ENCODE results near the gene IGFLR1. TPM values are rescaled to one million over a fixed set of nuclear protein-coding genes. Genes with fewer than 3 reads are reported as not detected.
A peak's percentile ranks its signal among the peaks of the same experiment; 100 is the strongest.

Gene IGFLR1
- polyA plus RNA-seq, 1 donor: 3.8 TPM

DNA sequence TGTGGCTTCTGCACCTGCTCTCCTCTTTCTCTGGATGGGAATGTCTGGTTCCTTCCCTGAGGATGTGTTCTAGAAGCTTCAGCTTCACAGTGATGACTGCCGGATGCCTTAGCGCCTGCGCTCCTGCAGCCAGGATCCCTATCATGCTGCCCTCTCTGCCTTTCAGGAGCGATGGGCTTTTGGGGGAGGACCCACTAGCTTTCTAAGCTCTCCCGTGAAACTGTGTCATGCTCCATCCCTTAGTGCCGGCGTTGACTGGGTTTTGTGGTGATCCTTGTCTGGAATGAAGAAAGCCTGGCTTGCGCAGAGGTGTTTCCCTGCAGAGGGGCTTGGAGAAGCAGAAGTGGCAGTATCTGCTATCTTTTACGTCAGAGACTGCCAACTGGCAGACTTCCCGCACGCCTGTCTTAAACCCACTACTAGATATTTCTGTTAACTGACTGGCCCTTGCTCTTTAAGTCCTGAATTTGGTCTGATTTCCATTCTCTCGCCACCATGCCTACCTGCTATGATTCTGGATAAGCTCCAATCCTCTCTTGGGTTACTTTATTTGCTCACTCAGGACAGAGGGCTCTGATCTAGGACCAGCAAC lies 28.3 kb downstream of the IGFLR1 start:
- no peaks in the 10 kb centered on the region for H3K9me3 ChIP-seq (ENCODE audit: control insufficient read depth, low read depth, low read length)
- no peak overlapping the region for H3K4me3 ChIP-seq (ENCODE audit: low read length)
- WGBS (ENCODE audit: insufficient coverage, low lambda C conversion rate): no CpG with 5 or more reads among the region's 12 CpGs
- peaks cover 5% of the 10 kb centered on the region for H3K27me3 ChIP-seq (ENCODE audit: control insufficient read depth, insufficient read depth, low read length)
- no peak for DNase-seq
- H3K27ac ChIP-seq (ENCODE audit: low read length): no peak overlapping the region
- H3K36me3 ChIP-seq (ENCODE audit: control insufficient read depth, insufficient read depth, low read length): no peaks in the 10 kb centered on the region
- H3K4me1 ChIP-seq (ENCODE audit: control insufficient read depth, insufficient read depth, low read length): peaks cover 13% of the 10 kb centered on the region

DNA sequence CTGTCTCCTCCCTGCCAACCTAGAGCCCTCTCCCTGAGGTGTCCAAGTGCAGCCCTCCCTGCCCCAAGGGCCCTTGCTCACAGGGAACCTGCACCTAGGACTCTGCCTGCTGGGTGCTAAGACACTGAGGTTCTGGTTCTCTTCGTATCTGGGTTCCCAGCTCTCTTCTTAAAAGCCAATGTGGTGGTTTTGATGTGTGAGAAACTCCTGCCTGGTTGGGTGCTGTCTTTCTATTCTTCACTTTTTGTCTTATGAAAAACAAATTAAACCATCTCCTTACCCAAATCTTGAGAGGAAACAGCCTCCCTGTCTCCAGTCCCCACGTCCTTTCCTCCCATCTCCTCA lies 28.8 kb downstream of the IGFLR1 start:
- peaks cover 10% of the 10 kb centered on the region for H3K4me1 ChIP-seq (ENCODE audit: control insufficient read depth, insufficient read depth, low read length)
- peaks cover 5% of the 10 kb centered on the region for H3K27me3 ChIP-seq (ENCODE audit: control insufficient read depth, insufficient read depth, low read length)
- H3K9me3 ChIP-seq (ENCODE audit: control insufficient read depth, low read depth, low read length): no peaks in the 10 kb centered on the region
- H3K4me3 ChIP-seq (ENCODE audit: low read length): no peak overlapping the region
- no peaks in the 10 kb centered on the region for H3K36me3 ChIP-seq (ENCODE audit: control insufficient read depth, insufficient read depth, low read length)
- 50% methylated on average over 1 of the region's 2 CpGs for WGBS (ENCODE audit: insufficient coverage, low lambda C conversion rate)
- no peak for DNase-seq
- no peak overlapping the region for H3K27ac ChIP-seq (ENCODE audit: low read length)

DNA sequence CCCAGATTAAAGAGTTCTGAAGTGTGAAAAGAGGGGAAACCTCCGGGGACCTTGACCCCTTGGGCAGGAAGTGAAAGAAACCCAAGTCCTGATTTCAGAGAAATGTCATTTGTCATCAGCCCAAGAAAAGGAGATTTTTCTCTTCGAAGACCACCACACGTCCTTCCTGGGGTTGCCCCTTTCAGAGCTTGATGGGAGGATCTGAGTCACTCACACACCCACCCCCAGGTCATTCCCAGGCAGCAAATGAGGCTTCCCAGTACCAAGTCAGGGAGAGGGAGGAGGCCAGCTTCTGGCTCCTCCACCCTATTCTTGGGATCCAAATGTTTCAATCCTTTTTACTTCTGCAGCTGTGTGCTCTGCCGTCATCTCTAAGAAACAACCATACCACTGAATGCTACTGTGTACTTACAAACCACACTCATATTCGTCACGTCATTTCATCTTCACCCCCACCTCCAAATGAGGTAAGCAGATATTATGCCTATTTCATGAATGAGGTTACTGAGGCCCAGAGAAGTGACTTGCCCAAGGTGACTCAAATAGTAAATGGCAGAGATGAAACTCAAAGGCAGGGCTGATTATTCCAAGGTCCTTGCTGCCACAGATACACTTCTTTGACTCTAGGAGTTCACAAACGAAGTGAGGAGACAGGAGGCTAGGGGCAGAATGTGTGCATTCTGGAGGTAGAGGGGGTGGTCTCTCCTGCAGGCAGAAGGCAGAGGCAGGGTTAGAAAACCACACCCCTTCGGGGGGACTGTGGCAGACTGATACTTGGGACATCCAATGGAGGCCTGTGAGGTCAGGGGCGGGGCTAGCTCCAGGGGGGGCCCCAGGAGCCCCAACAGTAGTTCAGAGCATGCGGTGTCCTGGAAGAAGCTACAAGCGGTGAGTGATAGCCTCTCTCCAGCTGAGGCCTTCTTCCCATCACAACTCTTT lies 29.4 kb downstream of the IGFLR1 start:
- Histone ChIP-seq H3K27ac (ENCODE audit: low read length) (no peak overlapping the region), H3K27me3 (ENCODE audit: control insufficient read depth, insufficient read depth, low read length) (peaks cover 5% of the 10 kb centered on the region), H3K4me1 (ENCODE audit: control insufficient read depth, insufficient read depth, low read length) (peaks cover 10% of the 10 kb centered on the region), H3K36me3 (ENCODE audit: control insufficient read depth, insufficient read depth, low read length) (no peaks in the 10 kb centered on the region), H3K4me3 (ENCODE audit: low read length) (no peak overlapping the region), H3K9me3 (ENCODE audit: control insufficient read depth, low read depth, low read length) (no peaks in the 10 kb centered on the region)
- no peak for DNase-seq
- WGBS (ENCODE audit: insufficient coverage, low lambda C conversion rate): 80% methylated on average over 1 of the region's 11 CpGs

DNA sequence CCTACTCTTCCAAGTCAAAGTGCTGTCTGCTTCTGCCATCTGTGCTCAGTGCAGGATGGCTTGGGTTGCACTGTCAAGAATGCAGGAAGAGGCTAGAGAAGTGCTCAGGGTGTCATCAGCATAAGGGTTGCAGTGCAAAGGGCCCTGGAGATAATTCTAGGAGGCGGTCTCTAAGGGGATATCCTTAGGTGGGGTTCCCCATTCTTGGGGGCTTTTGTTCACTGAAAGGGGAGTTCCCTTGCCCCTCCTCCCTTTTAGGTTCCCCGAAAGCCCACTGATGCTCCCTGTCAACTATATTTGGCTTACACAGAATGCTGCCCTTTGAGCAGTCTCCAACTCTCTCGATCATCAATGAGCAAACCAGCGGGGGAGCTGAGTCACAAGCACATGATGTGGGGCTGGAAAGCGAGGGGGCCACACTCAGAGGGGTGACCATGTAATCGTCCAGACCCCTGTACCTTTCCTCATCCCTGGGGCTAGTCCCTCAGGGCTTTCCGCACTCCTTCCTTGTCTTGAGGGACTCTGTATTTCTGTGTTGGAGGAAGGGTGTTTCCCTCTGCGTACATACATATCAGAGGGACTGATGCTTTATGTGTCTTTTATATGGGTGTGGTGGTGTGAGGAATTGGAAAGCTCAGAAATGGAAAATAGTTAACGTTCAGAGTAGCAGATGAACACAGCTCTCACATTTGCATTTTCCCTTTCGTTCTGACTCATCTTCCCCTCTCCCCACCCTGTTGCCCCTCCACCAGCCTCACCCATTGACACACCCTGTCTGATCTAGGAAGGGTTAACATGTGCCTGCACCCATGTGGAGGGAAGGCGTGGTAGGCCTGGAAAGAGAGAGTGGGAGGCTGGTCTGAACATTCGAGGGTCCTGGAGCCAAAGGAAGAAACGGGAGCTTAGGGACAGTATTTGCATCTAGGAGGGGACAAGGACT lies 31.2 kb downstream of the IGFLR1 start:
- Histone ChIP-seq H3K27ac (ENCODE audit: low read length) (no peak overlapping the region), H3K27me3 (ENCODE audit: control insufficient read depth, insufficient read depth, low read length) (peaks cover 5% of the 10 kb centered on the region), H3K9me3 (ENCODE audit: control insufficient read depth, low read depth, low read length) (no peaks in the 10 kb centered on the region), H3K4me1 (ENCODE audit: control insufficient read depth, insufficient read depth, low read length) (peaks cover 10% of the 10 kb centered on the region), H3K4me3 (ENCODE audit: low read length) (no peak overlapping the region), H3K36me3 (ENCODE audit: control insufficient read depth, insufficient read depth, low read length) (no peaks in the 10 kb centered on the region)
- no CpG with 5 or more reads among the region's 13 CpGs for WGBS (ENCODE audit: insufficient coverage, low lambda C conversion rate)
- no peak for DNase-seq

DNA sequence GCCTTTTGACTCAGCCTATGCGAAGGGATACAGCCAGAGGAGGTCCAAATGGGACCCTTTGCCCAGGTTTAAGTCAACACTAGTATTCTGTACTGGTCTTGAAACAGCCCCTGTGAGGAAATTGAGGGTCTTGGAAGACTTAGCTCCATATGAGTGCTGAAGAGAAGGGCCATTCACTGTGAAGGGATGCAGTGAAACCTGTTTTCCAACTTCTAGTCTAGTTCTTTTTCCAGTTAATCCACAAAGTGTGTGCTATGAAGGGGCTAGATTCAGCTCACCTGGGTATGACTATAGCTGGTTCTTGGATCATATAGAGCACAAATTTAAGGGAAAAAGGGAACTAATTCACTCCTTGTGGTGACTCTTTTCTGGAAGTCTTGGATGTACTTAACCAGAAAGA lies 33.9 kb downstream of the IGFLR1 start:
- no peak for DNase-seq
- no peaks in the 10 kb centered on the region for H3K4me1 ChIP-seq (ENCODE audit: control insufficient read depth, insufficient read depth, low read length)
- no CpG with 5 or more reads among the region's 1 CpG for WGBS (ENCODE audit: insufficient coverage, low lambda C conversion rate)
- no peak overlapping the region for H3K4me3 ChIP-seq (ENCODE audit: low read length)
- H3K27ac ChIP-seq (ENCODE audit: low read length): no peak overlapping the region
- peaks cover 3% of the 10 kb centered on the region for H3K9me3 ChIP-seq (ENCODE audit: control insufficient read depth, low read depth, low read length)
- H3K27me3 ChIP-seq (ENCODE audit: control insufficient read depth, insufficient read depth, low read length): peaks cover 15% of the 10 kb centered on the region
- no peaks in the 10 kb centered on the region for H3K36me3 ChIP-seq (ENCODE audit: control insufficient read depth, insufficient read depth, low read length)

DNA sequence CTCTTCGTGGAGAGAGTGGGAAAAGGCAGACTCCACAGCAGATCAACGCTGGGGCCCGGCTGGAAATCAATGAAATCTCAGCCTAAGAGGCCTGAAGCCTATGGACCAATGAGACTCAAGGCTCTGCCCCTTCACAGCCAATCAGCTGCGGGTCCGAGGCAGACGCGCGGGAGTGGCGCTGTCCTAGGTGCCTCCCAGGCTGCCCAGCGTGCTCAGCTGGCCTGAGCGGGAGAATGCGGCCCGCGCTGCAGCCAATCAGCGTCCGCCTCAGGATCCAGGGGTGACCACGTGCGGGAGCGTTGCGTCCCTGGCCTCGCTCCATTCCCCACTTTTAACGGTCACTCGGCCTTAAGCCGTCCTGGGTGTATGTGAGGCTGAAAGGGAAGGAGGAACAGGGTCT lies 38.0 kb downstream of the IGFLR1 start, which contains the start of gene ZBTB32:
TSS of gene ZBTB32 (plus strand) at position 341 of the 400 bp plus-strand sequence. CDS start 10,069 bp downstream, outside the sequence.
- no CpG with 5 or more reads among the region's 24 CpGs for WGBS (ENCODE audit: insufficient coverage, low lambda C conversion rate)
- H3K27ac ChIP-seq (ENCODE audit: low read length): no peak within 1 kb of the TSS

DNA sequence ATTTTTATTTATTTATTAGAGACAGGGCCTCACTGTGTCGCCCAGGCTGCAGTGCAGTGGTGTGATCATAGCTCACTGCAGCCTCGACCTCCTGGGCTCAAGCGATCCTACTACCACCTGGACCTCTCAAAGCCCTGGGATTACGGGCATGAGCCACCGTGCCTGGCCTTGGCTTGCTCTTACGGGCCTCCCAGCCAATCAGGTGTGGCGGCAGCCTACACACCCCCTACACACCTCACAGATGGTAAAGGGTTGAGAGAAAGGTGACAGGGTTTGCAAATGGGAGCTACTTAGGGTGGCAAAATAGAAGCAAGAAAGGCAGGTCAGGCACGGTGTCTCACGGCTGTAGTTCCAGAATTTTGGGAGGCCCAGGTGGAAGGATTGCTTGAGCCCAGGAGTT lies 38.9 kb downstream of the IGFLR1 start:
- Histone ChIP-seq H3K27ac (ENCODE audit: low read length) (no peak overlapping the region), H3K9me3 (ENCODE audit: control insufficient read depth, low read depth, low read length) (peaks cover 3% of the 10 kb centered on the region), H3K27me3 (ENCODE audit: control insufficient read depth, insufficient read depth, low read length) (peaks cover 10% of the 10 kb centered on the region), H3K36me3 (ENCODE audit: control insufficient read depth, insufficient read depth, low read length) (no peaks in the 10 kb centered on the region), H3K4me1 (ENCODE audit: control insufficient read depth, insufficient read depth, low read length) (peaks cover 3% of the 10 kb centered on the region), H3K4me3 (ENCODE audit: low read length) (no peak overlapping the region)
- no CpG with 5 or more reads among the region's 9 CpGs for WGBS (ENCODE audit: insufficient coverage, low lambda C conversion rate)
- no peak for DNase-seq

More for the DNA sequence above, 38.0 kb downstream of the IGFLR1 start, which contains the start of gene ZBTB32:
- Histone ChIP-seq H3K36me3 (ENCODE audit: control insufficient read depth, insufficient read depth, low read length) (no peaks in the 10 kb centered on the region), H3K27me3 (ENCODE audit: control insufficient read depth, insufficient read depth, low read length) (peaks cover 10% of the 10 kb centered on the region), H3K4me3 (ENCODE audit: low read length) (no peak within 1 kb of the TSS), H3K9me3 (ENCODE audit: control insufficient read depth, low read depth, low read length) (peaks cover 3% of the 10 kb centered on the region), H3K4me1 (ENCODE audit: control insufficient read depth, insufficient read depth, low read length) (peaks cover 3% of the 10 kb centered on the region)
- peak in 1 of 2 donors; percentile 25 for DNase-seq

DNA sequence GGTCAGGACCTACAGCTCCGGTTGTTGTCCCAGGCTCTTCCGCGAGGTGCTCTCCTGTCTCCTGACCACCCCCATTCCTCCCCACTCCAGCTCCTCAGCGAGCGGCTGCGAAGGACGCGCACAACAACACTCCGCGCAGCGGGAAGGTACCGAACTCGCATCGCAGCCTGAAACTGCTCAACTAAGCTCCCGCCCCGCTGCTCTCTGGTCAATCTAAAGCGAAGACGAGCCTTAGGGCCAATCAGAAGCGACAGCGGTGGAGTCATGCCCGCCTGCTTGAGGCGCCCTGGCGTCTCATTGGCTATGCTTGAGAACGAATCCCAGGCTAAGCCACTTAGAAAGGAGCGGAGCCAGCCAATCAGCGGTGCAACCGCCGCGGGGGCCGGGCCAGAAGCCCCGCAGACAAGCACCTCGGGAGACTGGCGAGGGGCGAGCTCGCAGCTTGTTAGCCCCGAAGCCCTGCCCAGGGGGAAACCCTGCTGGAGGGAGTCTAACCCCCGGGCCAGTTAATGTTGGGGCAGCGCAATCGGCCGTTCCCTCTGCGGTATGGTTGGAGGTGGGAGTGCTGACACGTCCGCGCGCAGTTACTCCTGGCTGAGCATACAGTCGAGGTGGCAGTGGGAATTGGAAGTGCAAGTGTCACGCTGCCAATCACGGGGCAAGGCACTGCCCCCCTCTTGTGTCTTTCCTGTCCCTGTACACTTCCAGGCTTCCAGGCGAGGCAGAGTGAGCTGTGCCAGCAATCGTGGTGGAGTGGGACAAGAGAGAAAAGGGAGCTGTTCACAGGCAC lies 39.8 kb downstream of the IGFLR1 start:
- Histone ChIP-seq H3K36me3 (ENCODE audit: control insufficient read depth, insufficient read depth, low read length) (no peaks in the 10 kb centered on the region), H3K27ac (ENCODE audit: low read length) (no peak overlapping the region), H3K4me3 (ENCODE audit: low read length) (peak overlapping the region; percentile 50), H3K27me3 (ENCODE audit: control insufficient read depth, insufficient read depth, low read length) (peaks cover 10% of the 10 kb centered on the region), H3K9me3 (ENCODE audit: control insufficient read depth, low read depth, low read length) (peaks cover 3% of the 10 kb centered on the region), H3K4me1 (ENCODE audit: control insufficient read depth, insufficient read depth, low read length) (peaks cover 3% of the 10 kb centered on the region)
- no CpG with 5 or more reads among the region's 50 CpGs for WGBS (ENCODE audit: insufficient coverage, low lambda C conversion rate)
- DNase-seq: peak; percentile 92 to 96

DNA sequence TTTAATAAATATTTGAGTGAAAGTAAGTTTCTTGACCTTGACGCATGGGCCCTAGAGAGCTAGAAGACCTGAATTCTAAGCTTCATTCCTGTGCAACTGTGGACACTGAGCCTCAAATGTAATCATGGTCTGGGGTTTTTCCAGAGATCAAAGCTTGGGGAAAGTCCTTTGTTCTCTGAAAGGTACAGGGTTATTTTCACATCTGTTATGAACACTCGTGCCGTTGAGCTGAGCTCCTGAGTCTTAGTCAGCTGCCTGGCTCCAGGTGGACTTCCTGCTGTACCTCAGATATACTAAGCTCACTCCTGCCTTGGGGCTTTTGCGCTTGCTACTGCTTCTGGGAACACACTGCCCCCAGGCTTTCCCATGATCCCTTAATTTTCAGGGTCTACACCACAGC lies 45.4 kb downstream of the IGFLR1 start:
- no peak for DNase-seq
- H3K27ac ChIP-seq (ENCODE audit: low read length): no peak overlapping the region
- H3K4me1 ChIP-seq (ENCODE audit: control insufficient read depth, insufficient read depth, low read length): no peaks in the 10 kb centered on the region
- H3K27me3 ChIP-seq (ENCODE audit: control insufficient read depth, insufficient read depth, low read length): no peaks in the 10 kb centered on the region
- no CpG with 5 or more reads among the region's 4 CpGs for WGBS (ENCODE audit: insufficient coverage, low lambda C conversion rate)
- no peak overlapping the region for H3K4me3 ChIP-seq (ENCODE audit: low read length)
- no peaks in the 10 kb centered on the region for H3K9me3 ChIP-seq (ENCODE audit: control insufficient read depth, low read depth, low read length)
- H3K36me3 ChIP-seq (ENCODE audit: control insufficient read depth, insufficient read depth, low read length): no peaks in the 10 kb centered on the region
